ENCODE data around the gene NUDT13. TPM values are rescaled to one million over a fixed set of nuclear protein-coding genes. Genes with fewer than 3 reads are reported as not detected.
A peak's percentile ranks its signal among the peaks of the same experiment; 100 is the strongest.

The NUDT13 gene
- total and polyA plus RNA-seq, 2 donors (not counting 1 experiment from before 2014, with no cell fraction given): 2.5 to 4.5 TPM

Small RNA genes within 50 kb of the gene (small RNA-seq; reads per million reads assigned to genes)
- not detected for gene RF00019 (ENCODE audit: insufficient read length, low read depth, low replicate concordance)
- gene SNORA11F (ENCODE audit: insufficient read length, low read depth, low replicate concordance): 555 reads per million, percentile 98 among the genes with 10 or more reads in this experiment

Other genes with a start within 250 kb of the NUDT13 start
- gene OIT3, start 216.7 kb upstream of the NUDT13 start, total RNA-seq: not detected in 2 replicates
- 0.04 TPM in 1 of 2 replicates, not detected in the other for gene OIT3, start 216.7 kb upstream of the NUDT13 start, polyA plus RNA-seq
- not detected in 2 replicates for gene PLA2G12B, start 155.6 kb upstream of the NUDT13 start, total RNA-seq
- gene PLA2G12B, start 155.6 kb upstream of the NUDT13 start, polyA plus RNA-seq: not detected in 2 replicates
- 19.0 and 21.8 TPM in 2 replicates for gene P4HA1, start 13.6 kb upstream of the NUDT13 start, total RNA-seq
- 12.8 and 24.0 TPM in 2 replicates for gene P4HA1, start 13.6 kb upstream of the NUDT13 start, polyA plus RNA-seq
- 37.1 and 38.8 TPM in 2 replicates for gene ECD, start 57.6 kb downstream of the NUDT13 start, total RNA-seq
- gene ECD, start 57.6 kb downstream of the NUDT13 start, polyA plus RNA-seq: 15.7 and 20.8 TPM in 2 replicates
- 22.5 and 25.9 TPM in 2 replicates for gene FAM149B1, start 57.7 kb downstream of the NUDT13 start, total RNA-seq
- gene FAM149B1, start 57.7 kb downstream of the NUDT13 start, polyA plus RNA-seq: 24.2 and 24.3 TPM in 2 replicates
- 25.6 and 28.2 TPM in 2 replicates for gene DNAJC9, start 136.8 kb downstream of the NUDT13 start, total RNA-seq
- 11.8 and 15.8 TPM in 2 replicates for gene DNAJC9, start 136.8 kb downstream of the NUDT13 start, polyA plus RNA-seq
- gene MRPS16, start 142.2 kb downstream of the NUDT13 start, total RNA-seq: 47.9 and 49.6 TPM in 2 replicates
- gene MRPS16, start 142.2 kb downstream of the NUDT13 start, polyA plus RNA-seq: 22.5 and 27.7 TPM in 2 replicates
- gene CFAP70, start 248.4 kb downstream of the NUDT13 start, total RNA-seq: 2.9 and 3.6 TPM in 2 replicates
- 1.6 and 2.5 TPM in 2 replicates for gene CFAP70, start 248.4 kb downstream of the NUDT13 start, polyA plus RNA-seq

All from B cell (primary cell).